Vagina (tissue), 2 donors: ENCODE measurements around the gene SREK1.

Experiments used
- POLR2A ChIP-seq, 2 donors: fragments of 450-650 bp; IDR thresholded peaks; one replicate each; pipeline ENCODE4 v1.6.1; 2017; ENCODE audit warnings: antibody characterized with exemption in 2 of 2, mild to moderate bottlenecking in 2 of 2, moderate library complexity in 2 of 2
- POLR2AphosphoS5 ChIP-seq, 2 donors: sonication (generic); formaldehyde crosslinking; IDR thresholded peaks; one replicate each; pipeline ENCODE4 v1.9.0; 2017; ENCODE audit warnings: antibody characterized with exemption in 2 of 2, mild to moderate bottlenecking in 2 of 2, low read depth in 1 of 2; ENCODE audit not compliant: insufficient read depth in 1 of 2
- TF ChIP-seq, protein P1 (sequence below), 3 experiments: fragments of 450-650 bp in 2 of 3; fragments of 200-600 bp in 1 of 3; sonication (generic) in 1 of 3; IDR thresholded peaks; one replicate each; pipeline ENCODE4 v1.5.1; 2017 to 2019; ENCODE audit warnings: antibody characterized with exemption in 3 of 3, mild to moderate bottlenecking in 2 of 3, moderate library complexity in 2 of 3

DNA sequence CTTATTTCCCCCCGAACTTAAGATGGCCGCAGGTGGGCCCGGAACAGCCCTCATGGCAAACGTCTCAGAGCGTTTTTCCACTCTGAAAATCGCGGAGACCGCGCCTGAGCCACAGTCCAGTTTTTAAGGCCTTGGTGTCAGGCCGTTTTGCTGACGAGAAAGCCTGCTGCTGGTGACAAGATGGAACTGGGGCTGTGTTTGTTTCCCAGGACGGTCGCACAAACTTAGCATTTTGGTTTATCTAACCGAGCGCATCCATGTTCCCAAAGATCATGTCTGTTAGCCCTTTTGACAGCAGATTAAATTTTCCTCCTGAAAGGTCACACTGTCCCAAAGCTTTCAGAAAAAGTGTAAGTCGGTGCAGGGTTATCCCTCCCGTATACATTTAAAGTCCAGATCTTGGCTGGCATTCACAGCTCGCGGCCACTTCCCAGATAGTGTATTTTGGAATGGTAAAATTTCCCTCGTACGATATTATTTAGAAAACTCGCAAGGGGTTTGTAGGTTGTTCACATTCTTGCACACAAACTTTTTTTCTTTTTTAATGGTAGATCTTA lies 812 bp downstream of the SREK1 start:
- TF ChIP-seq, protein P1, sequence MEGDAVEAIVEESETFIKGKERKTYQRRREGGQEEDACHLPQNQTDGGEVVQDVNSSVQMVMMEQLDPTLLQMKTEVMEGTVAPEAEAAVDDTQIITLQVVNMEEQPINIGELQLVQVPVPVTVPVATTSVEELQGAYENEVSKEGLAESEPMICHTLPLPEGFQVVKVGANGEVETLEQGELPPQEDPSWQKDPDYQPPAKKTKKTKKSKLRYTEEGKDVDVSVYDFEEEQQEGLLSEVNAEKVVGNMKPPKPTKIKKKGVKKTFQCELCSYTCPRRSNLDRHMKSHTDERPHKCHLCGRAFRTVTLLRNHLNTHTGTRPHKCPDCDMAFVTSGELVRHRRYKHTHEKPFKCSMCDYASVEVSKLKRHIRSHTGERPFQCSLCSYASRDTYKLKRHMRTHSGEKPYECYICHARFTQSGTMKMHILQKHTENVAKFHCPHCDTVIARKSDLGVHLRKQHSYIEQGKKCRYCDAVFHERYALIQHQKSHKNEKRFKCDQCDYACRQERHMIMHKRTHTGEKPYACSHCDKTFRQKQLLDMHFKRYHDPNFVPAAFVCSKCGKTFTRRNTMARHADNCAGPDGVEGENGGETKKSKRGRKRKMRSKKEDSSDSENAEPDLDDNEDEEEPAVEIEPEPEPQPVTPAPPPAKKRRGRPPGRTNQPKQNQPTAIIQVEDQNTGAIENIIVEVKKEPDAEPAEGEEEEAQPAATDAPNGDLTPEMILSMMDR (IDR thresholded peaks at IDR 0.05): no peak
- no peak for TF ChIP-seq POLR2A (IDR thresholded peaks at IDR 0.05)
- no peak for TF ChIP-seq POLR2AphosphoS5 (IDR thresholded peaks at IDR 0.05; ENCODE audit: insufficient read depth in 1 of 2, low read depth in 1 of 2)
